NCI-H82 (cell line): ENCODE data around the gene MYPOP.
A peak's percentile ranks its signal among the peaks of the same experiment; 100 is the strongest.

ENCODE experiments used
- DNase-seq: peaks from one replicate; lab custom pipeline; 2025; lab: John Stamatoyannopoulos, UW

Gene MYPOP, protein sequence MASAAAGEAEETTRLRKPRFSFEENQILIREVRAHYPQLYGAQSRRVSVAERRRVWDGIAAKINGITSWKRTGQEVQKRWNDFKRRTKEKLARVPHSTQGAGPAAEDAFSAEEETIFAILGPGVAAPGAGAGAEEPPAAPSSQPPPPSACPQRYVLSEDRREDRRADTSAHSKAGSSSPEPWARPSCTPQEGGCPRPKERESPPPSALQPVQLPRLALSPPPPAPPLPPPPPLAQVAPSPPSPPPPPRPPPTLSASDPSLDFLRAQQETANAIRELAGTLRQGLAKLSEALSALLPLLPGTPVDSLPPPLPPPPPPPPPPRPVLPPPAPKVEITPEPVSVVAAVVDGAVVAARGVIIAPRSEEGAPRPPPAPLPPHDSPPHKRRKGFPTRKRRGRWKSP

DNA sequence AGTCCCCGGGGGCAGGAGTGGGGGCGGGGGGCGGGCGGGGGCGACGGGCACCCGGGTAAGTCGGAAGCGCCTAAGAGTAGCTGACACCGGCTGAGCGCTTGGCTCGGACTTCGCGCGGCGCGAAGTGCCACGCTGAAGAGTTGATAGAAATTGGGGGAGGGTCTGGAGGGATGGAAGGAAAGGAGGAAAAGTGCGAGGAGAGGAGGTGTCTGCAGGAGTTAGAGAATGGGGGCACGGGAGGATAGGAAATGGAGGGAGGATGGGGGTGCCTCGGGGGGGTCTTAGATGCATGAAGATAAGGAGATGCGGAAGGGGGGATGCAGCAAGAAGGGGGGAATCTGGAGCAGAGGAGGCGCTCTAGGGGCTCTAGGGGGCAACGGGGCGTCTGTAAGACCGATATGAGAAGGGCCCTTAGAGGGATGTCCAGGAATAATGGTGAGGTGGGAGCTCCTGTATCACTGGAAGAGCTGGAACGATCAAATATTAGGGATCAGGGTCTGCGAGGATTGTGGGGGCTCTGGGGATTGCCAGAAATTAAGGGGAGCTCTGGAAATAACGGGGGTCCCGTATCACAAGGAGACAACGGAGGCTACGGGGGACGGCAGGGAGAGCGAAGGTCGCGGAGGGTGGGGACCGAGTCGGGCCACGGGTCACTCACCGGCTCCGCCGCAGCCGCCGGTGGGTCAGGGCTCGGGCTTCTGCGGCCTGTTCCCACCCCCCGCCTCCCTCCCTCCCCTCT lies at the start of gene MYPOP:
MYPOP (minus strand) TSS at position 702 of the 739 bp plus-strand sequence. CDS start 840 bp downstream, outside the sequence.
- peak; percentile 70 for DNase-seq

DNA sequence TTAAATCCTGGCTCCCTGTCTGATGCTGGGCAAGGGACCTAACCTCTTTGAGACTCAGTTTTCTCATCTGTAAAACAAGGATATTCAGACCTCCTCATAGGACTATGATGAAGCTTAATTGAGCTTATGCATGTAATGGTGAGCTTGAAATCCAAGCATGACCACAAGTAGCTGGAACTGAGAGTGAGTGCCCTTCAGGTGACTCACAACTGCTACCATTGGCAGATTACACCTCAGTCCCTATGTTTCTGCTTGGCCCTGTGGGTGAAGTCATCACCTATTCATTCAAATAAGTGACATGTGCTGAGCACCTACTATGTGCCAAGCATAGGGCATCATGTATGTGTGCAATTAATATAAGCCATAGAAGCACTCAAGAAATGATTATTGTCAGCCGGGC lies 45.5 kb upstream of the MYPOP start:
- DNase-seq: no peak

- DNase-seq: no peak
Measured at GRCh38 chr19:45940515-45940805, 38.0 kb upstream of the MYPOP start.

DNA sequence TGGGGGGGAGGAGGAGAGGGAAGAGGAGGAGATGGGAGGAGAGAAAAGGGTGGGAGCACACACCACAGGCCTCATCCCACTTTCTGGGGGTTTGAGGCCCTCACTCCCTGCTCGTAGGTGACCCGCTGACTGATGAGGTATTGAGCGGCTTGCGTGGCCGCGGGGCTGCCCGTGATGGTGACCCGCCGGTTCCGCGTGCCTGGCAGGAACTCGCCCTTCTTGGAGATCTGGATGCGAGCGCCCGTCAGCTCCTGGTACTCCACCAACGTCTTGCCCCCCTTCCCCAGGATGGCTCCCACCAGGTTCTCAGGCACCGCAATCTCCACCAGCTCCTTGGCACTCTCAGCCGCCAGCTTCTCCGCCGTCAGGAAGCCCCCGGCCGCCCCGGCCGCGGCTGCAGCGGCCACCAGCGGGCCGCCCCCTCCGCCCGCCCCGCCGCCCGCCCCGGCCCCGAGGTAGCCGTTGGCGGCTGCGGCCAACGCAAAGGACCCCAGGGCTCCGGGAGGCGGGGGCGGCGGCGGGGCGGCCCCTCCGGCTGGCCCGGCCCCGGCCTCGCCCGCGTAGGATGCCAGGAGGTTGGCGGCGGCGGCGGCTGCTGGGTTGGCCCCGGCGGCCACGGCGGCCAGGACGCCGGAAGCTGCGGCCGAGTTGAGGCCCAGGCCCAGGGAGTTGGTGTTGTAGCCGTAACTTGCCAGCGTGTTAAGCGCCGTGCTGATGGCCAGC lies 37.5 kb upstream of the MYPOP start:
- DNase-seq: no peak

GRCh38 chr19:45938733-45939319 lies 36.4 kb upstream of the MYPOP start:
- DNase-seq: no peak

- no peak for DNase-seq
Measured at GRCh38 chr19:45935267-45935666, 32.9 kb upstream of the MYPOP start.

GRCh38 chr19:45934551-45935230 lies 32.3 kb upstream of the MYPOP start:
- DNase-seq: peak; percentile 25

DNA sequence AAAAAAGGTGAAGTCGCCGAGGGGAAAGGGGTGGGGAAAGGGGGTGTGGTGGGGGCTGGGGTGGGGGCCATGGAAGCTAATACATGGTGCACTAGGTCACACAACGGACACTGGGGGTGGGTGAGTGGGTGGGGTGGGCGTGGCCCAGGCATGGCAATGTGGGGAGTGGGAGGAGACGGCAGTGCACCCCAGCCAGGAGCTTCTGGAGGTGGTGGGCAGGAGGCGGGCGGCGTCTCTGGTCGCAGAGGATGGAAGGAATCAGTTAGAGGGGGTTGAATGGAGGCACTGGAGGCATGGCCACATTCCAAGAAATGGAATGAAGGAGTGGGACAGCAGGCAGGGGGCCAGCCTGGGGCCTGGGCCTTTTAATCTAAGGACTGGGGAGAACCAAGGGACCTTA lies 31.3 kb upstream of the MYPOP start:
- DNase-seq: no peak

GRCh38 chr19:45931055-45931454 lies 28.6 kb upstream of the MYPOP start:
- DNase-seq: no peak

DNA sequence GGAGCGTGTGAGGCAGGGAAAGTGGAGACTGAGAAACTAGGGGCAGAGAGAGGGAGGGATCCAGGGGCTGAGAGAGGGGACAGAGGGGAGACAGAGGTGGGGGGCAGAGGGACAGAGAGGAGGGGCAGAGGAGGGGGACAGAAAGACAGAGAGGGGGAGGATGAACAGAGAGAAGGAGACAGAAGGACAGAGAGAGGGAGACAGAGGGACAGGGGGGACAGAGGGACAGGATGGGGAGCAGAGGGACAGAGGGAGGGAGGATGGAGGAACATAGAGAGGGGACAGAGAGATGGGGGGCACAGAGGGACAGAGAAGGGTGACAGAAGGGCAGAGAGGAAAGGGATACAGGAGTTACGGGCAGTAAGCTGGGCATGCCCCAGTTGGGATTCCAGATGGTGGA lies 26.8 kb upstream of the MYPOP start:
- no peak for DNase-seq

- DNase-seq: peak; percentile 98
Measured at GRCh38 chr19:45927565-45928261, 25.3 kb upstream of the MYPOP start.

DNA sequence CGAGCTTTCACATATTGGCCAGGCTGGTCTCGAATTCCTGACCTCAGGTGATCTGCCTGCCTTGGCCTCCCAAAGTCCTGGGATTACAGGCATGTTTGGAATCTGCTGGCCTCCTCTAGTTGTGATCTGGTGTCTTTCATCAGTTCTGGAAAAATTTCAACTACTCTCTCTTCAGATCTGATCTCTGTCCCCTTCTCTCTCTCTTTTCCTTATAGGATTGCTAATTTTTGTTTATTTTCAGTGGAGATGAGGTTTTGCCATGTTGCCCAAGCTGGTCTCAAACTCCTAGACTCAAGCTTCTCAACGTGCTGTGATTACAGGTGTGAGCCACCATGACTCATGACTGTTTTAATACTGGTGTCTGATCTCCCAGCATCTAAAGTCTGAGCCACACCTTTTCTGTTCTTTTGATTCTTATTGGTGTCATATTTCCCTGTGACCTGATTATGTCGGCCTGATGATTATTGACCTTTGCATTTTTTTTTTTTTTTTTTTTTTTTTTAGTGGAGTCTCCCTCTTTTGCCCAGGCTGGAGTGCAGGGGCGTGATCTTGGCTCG lies 22.6 kb upstream of the MYPOP start:
- DNase-seq: no peak

GRCh38 chr19:45922281-45922680 lies 19.9 kb upstream of the MYPOP start:
- peak; percentile 69 for DNase-seq

DNA sequence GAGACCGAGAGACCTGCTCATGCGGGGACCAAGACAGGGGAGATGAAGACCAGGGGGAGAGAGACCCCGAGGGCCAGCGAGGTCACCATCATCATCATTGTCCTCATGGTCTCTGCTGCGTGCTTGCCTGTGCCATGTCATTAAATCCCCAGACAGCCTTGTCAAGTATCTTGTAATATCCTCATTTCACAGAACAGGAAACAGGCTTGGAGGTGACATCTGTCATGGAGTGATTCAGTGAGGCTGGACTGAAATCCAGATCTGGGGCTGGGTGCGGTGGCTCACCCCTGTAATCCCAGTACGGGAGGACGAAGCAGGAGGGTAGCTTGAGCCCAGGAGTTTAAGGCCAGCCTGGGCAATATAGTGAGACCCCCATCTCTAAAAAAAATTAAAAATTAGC lies 18.0 kb upstream of the MYPOP start:
- DNase-seq: peak; percentile 48

DNA sequence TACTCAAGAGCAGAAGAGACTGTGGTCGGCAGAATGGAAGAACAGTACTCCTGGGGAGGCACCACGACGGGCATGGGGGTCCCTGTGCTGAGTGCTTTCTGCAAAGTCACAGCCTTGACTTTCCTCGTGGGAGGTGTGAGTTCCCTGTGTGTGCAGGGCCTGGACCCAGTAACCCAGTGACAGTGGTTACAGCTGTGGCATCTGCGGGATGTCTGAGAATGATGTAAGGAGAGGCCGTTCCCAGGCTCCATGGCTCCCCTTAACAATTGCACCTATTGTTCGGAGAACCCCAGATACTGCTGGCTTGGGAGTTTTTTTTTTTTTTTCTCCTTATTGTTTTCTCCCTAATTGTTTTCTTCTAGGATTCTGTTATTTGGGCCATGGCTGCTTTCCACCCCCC lies 17.3 kb upstream of the MYPOP start:
- no peak for DNase-seq

DNA sequence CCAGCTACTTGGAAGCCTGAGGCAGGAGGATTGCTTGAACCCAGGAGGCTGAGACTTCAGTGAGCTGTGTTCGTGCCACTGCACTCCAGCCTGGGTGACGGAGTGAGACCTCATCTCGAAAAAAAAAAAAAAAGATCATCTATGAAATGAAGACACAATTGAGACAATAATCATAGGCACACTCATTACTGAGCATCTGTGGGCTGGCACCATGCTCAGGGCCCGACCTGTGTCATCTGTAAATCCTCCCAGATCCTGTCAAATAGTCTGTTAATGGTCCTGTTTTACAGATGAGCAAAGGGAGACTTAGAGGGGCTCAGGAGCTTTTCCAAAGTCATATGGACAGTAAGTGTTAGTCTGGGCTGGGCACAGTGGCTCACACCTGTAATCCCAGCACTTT lies 16.3 kb upstream of the MYPOP start:
- DNase-seq: no peak

- DNase-seq: no peak
Measured at GRCh38 chr19:45917421-45918091, 15.1 kb upstream of the MYPOP start.

DNA sequence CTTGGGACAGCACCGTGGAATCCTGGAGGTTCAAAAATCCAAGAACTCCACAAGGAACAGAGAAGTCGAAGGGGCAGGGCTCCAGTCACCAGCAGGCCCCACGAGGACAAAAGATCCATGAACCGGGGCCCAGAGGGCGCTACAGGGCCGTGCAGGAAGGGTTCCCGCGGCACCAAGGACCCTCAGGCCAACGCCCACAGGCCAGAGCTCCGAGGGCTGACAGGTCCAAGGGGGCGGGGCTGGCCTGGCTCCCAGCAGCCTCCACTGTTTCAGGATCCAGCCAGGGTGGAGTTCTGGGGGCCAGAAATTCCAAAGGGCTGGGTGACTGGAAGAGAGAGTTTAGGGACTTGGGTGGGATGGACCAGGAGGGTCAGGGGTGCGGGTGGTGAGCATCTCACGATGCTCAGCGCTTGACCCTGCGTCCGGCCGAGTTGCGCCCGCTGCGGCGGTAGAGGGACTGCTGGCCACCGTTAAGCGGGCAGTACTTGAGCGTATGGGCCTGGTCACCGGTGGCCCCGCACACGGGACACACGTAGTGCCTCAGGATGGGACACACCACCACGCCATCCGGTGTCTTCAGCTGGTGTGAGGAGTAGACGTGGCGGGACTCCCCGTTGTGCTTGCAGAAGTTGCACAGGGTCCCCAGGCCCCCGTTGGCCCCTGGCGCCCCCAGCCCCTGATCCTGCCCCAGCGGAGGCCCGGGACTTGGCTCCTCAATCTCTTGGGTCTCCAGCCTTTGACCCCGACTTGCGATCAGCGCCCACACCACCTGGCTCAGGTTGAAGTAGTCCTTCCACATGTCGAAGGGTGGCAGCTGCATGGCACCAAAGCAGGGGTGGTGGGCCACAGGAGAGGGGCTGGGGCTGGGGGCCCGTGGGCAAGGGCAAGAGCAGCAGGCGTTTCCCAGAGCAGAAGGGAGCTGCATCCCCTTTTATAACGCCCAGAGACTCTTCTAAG lies 11.7 kb upstream of the MYPOP start, which contains the start of gene NANOS2:
NANOS2 (minus strand) TSS at position 905 of the 957 bp plus-strand sequence; CDS start at position 820, 85 bp downstream.
- DNase-seq: peak; percentile 79

DNA sequence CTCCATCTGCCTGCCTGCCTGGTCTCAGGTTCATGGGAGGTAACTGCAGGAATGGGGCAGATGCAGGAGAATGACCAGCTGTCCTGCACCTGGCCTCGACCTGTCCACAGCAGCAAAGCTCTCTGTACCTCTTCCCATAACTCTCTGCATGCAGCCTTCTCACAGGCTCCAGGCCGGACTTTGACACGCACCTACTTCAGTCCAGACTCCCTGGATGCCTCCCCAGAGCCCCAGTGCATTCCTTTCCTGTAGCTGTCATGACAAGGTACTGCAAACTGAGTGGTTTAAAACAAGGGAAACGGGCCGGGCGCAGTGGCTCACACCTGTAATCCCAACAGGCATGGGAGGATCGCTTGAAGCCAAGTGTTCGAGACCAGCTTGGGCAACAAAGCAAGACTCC lies 8.9 kb upstream of the MYPOP start:
- DNase-seq: no peak
